ENCODE measurements around the gene DOCK10. TPM values are rescaled to one million over a fixed set of nuclear protein-coding genes. Genes with fewer than 3 reads are reported as not detected.

The DOCK10 gene
- total and polyA plus RNA-seq, 8 donors = 0.89 to 33.8 (median 3.2) TPM

GRCh38 chr2:224837066-224837465 lies 205.2 kb downstream of the DOCK10 start:
- H3K36me3 ChIP-seq = peaks cover 0 to 32% (median 15%) of the 10 kb centered on the region in 4 donors
- H3K4me3 ChIP-seq = no peak overlapping the region
- no peak for DNase-seq
- 83 to 90% (median 85%) methylated on average over 2 of the region's 2 CpGs for WGBS, 5 donors
- intact Hi-C loops (cut with DNase I; ENCODE audit: low total_unique reads) = no loop called here
- no peaks in the 10 kb centered on the region for H3K27me3 ChIP-seq
- no peak for TF ChIP-seq POLR2AphosphoS5 (IDR thresholded peaks at IDR 0.05)
- no peak for TF ChIP-seq EP300 (IDR thresholded peaks at IDR 0.05)
- no peak for TF ChIP-seq CTCF (IDR thresholded peaks at IDR 0.05)
- TF ChIP-seq POLR2A (IDR thresholded peaks at IDR 0.05) = no peak
- no peaks in the 10 kb centered on the region for H3K4me1 ChIP-seq
- no peaks in the 10 kb centered on the region for H3K9me3 ChIP-seq
- H3K27ac ChIP-seq = no peak overlapping the region

GRCh38 chr2:224836263-224836662 lies 206.0 kb downstream of the DOCK10 start:
- TF ChIP-seq CTCF (IDR thresholded peaks at IDR 0.05) = no peak
- TF ChIP-seq POLR2AphosphoS5 (IDR thresholded peaks at IDR 0.05) = no peak
- no peak for TF ChIP-seq POLR2A (IDR thresholded peaks at IDR 0.05)
- TF ChIP-seq EP300 (IDR thresholded peaks at IDR 0.05) = no peak
- Histone ChIP-seq H3K9me3 (no peaks in the 10 kb centered on the region), H3K27ac (no peak overlapping the region), H3K27me3 (no peaks in the 10 kb centered on the region), H3K36me3 (peaks cover 0 to 36% (median 18%) of the 10 kb centered on the region in 4 donors), H3K4me3 (no peak overlapping the region), H3K4me1 (no peaks in the 10 kb centered on the region)
- DNase-seq = no peak
- intact Hi-C loops (cut with DNase I; ENCODE audit: low total_unique reads) = no loop called here

- Histone ChIP-seq H3K36me3 (peaks cover 0 to 30% (median 15%) of the 10 kb centered on the region in 4 donors), H3K4me3 (no peak overlapping the region), H3K9me3 (no peaks in the 10 kb centered on the region), H3K4me1 (no peaks in the 10 kb centered on the region), H3K27me3 (no peaks in the 10 kb centered on the region), H3K27ac (no peak overlapping the region)
- intact Hi-C loops (cut with DNase I; ENCODE audit: low total_unique reads) = no loop called here
- no peak for TF ChIP-seq POLR2A (IDR thresholded peaks at IDR 0.05)
- TF ChIP-seq EP300 (IDR thresholded peaks at IDR 0.05) = no peak
- no peak for TF ChIP-seq CTCF (IDR thresholded peaks at IDR 0.05)
- TF ChIP-seq POLR2AphosphoS5 (IDR thresholded peaks at IDR 0.05) = no peak
- DNase-seq = no peak
- 67 to 81% (median 72%) methylated on average over 6 of the region's 6 CpGs for WGBS, 5 donors
Observed at GRCh38 chr2:224835405-224835804, 206.9 kb downstream of the DOCK10 start.

- Histone ChIP-seq H3K27me3 (no peaks in the 10 kb centered on the region), H3K4me1 (no peaks in the 10 kb centered on the region), H3K4me3 (no peak overlapping the region), H3K9me3 (no peaks in the 10 kb centered on the region), H3K27ac (no peak overlapping the region), H3K36me3 (peaks cover 0 to 36% (median 21%) of the 10 kb centered on the region in 4 donors)
- 86 to 93% (median 91%) methylated on average over 2 of the region's 2 CpGs for WGBS, 5 donors
- no peak for DNase-seq
- TF ChIP-seq CTCF (IDR thresholded peaks at IDR 0.05) (no peak), POLR2A (IDR thresholded peaks at IDR 0.05) (no peak)
- intact Hi-C loops (cut with DNase I; ENCODE audit: low total_unique reads) = no loop called here
Observed at GRCh38 chr2:224833986-224834385, 208.3 kb downstream of the DOCK10 start.

Measured in stomach (tissue), 9 donors.